HG02763 (cell line): Measurements from ENCODE around the gene BCAS4.
"Not testable (repeated sequence)": the region's sequence is repeated elsewhere in the genome, so short reads cannot be mapped to it uniquely, and the experiment has no call there.

ENCODE experiments used
- ATAC-seq: cut with Tn5 transposase; IDR thresholded peaks from one replicate; pipeline ENCODE4 v1.9.1; 2021; ENCODE audit warnings: mild to moderate bottlenecking, moderate library complexity; ENCODE audit not compliant: unreplicated experiment

BCAS4 gene

DNA sequence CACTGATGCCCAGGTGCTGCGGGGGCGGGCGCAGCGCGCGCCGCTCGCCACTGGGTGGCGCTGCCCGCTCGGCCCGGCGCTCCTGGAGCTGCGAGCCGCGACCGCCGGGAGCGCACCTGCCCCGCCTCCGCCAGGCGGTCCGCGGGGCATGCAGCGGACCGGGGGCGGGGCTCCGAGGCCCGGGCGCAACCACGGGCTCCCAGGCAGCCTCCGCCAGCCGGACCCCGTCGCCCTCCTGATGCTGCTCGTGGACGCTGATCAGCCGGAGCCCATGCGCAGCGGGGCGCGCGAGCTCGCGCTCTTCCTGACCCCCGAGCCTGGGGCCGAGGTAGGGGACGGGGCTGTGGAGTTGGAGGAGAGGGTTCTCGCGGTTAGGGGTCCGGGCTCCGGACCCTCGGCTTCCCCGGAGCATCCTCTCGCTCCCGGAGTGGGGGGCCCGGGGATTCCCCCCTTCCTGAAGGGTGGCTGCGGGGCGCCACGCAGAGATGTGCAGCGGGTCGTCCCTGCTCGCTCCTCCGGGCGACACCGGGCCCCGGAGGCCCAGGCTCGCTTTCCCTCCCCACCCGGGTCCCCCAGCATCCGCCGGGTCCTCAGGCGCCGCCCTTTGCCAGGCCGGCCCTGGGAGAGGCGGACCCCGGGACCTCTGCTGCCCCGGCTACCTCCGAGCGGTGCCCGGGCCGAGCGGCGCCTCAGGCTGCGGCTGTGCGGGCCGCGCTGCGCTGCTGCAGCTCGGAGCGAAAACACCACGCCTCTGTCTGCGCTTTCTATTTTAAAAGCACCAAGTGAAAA, at the start of gene BCAS4:
Gene BCAS4 (plus strand): TSS at position 216 of the 789 bp plus-strand sequence. CDS start 23 bp downstream, at position 239.
- ATAC-seq, result peak; percentile 72

GRCh38 chr20:50745634-50746137, 49.2 kb upstream of the BCAS4 start:
- no peak for ATAC-seq

DNA sequence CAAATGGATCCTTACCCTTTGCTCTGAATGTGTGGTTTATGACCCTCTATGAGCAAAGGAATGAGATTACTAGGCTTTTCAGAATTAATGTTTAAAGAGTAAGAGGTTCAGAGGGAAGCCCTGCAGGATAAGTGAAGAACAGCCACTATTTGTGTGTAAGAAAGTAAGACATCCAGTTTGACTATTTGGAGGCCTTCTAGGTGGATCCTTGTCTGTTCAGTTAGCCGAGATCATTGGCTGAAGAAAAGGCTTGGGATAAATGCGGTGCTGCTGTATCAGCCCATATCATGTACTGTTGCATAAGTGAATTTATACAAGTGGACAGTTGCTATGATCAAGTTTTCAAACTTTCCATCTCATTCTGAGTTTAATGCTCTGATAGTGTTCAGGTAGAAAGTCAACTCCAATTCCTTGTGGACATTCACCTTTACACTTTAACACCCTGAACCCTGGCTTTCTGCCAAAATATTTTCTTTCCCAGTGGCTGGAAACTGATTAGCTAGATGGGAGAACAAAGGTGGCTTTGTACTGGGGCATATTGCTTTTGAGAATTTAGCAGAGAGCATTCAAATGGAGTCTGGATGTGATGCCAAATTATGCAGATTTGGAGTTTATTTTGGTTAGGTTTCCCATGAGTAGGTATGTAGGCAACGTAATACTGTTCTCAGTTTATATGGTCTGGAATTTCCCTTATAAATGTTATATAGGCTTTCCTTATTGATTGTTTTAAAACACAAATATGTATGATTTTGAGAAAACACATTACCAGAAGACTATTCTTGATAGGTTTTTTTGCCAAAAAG, 48.5 kb upstream of the BCAS4 start:
- ATAC-seq, result no peak

GRCh38 chr20:50747275-50747674, 47.6 kb upstream of the BCAS4 start:
- no peak for ATAC-seq

DNA sequence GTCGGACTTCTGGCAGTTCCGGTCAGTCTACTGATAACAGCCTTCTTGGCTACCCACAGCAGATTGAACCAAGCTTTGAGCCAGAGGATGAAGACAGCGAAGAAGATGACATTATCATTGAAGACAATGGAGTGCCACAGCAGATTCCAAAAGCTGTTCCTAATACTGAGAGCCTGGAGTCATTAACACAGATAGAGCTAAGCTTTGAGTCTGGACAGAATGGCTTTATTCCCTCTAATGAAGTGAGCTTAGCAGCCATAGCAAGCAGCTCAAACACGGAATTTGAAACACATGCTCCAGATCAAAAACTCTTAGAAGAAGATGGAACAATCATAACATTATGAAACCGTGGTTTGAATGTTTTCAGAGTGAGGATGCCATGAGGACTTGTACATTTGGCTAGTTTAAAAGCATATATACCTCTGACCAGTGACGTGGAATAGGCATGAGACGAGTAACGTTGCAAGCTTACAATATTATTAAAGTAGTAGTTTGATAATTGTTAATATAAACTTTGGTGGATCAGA, 44.7 kb upstream of the BCAS4 start:
- no peak for ATAC-seq

DNA sequence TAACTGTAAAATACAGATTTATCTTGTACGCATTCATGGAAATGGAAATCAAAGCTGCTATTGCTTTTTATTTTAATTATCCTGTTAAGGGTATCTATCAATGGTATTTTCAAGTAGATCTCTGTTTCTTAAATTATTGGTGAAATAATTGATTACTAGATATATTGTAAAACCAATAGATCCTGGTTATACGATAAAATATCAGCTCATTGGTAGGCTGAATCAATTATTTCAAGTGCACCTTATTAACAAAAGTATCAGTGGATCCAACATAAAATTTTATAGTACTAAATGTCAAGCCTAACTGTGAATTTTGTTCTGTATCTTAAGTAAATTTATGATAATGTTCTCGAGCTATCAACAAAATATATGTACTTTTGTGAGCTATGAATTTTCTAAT, 41.7 kb upstream of the BCAS4 start:
- no peak for ATAC-seq

DNA sequence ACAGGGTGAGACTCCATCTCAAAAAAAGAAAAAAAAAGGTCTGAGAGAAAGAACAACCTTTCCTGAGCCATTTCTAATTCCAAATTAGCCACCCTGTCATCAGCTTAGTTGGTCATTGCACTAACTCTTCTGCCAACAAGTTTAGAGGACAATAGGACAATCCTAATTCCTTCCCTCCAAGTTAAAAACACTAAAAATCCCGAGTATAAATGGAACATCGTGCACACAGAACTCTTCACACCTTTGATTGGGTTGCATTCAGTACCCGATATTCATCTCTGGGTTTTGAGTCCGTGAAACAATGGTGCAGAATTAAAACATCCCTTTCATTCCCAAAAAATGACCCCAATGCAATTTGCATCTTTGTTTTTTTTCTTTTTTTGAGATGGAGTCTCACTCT, 40.4 kb upstream of the BCAS4 start:
- ATAC-seq, result no peak

- no peak for ATAC-seq
Measured at GRCh38 chr20:50756447-50756846, 38.4 kb upstream of the BCAS4 start.

DNA sequence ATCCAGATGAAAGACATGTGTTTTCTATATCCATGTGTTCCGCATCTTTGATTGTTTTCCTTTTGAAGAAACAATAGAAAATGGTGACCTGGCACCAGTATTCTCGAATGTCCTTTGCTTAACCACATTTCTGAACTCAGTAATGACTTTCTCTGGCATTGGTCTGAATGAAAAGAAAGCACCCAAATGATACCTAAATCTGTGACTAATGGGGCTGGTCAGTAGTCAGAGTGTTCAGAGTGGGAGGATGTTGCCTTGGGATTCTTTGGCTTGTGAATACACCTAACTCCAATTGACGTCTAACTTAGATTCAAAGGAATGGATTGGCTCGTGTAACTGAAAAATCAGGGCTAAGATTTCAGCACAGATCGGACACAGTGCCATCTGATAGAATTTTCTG, 36.4 kb upstream of the BCAS4 start:
- no peak for ATAC-seq

DNA sequence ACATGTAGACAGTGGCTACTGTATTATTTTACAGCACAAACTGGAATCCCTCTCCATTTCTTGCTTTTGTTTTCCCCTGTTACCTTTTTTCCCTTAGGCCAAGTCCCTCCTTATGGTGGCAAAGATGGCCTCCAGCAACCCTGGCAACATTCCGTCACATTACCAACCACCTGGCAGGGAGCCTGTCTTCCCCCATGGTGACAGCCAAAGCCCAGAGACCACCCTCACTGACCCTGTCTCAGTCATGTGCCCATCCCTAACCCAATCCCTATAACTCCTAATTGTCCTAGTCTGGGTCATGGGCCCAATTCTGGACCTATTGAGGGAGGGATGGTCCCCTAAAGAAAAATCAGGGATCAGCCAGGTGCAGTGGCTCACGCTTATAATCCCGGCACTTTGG, 35.9 kb upstream of the BCAS4 start:
- no peak for ATAC-seq

GRCh38 chr20:50759678-50760077, 35.2 kb upstream of the BCAS4 start:
- no peak for ATAC-seq

GRCh38 chr20:50762045-50762422, 32.8 kb upstream of the BCAS4 start:
- no peak for ATAC-seq

- no peak for ATAC-seq
Measured at GRCh38 chr20:50762435-50763220, 32.2 kb upstream of the BCAS4 start.

- not testable (repeated sequence) for ATAC-seq
Measured at GRCh38 chr20:50763550-50764458, 31.1 kb upstream of the BCAS4 start.

DNA sequence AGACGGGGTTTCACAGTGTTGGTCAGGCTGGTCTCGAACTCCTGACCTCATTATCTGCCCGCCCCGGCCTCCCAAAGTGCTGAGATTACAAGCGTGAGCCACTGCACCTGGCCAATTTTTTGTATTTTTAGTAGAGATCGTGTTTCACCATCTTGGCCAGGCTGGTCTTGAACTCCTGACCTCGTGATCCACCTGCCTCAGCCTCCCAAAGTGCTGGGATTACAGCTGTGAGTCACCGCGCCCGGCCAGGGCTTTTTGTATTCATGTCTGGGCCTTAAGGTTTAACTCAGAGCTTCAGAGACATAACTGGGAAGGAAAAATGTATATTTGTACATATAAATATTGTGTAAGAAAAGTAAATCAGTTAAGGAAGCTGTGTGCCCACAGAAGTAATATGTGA, 29.6 kb upstream of the BCAS4 start:
- not testable (repeated sequence) for ATAC-seq

DNA sequence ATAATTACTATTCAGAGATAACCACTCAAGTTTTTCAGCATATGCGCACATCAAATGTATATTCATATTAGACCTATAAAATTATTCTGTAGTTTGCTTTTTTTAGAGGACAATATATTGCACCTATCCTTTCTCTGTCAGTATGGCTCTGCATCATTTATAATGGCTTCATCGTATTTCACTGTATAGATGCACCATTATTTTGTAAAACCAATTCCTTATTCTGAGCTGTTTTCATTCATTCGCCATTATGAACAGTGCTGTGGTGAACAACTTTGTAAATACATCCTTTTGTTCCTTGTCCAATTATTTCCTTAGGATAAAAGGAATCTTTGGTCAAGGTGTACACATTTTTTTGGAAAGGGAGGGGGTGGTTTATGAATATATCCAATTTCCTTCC, 29.2 kb upstream of the BCAS4 start:
- no peak for ATAC-seq

- not testable (repeated sequence) for ATAC-seq
Measured at GRCh38 chr20:50766955-50767809, 27.7 kb upstream of the BCAS4 start.

- ATAC-seq, result not testable (repeated sequence)
Measured at GRCh38 chr20:50768991-50769390, 25.9 kb upstream of the BCAS4 start.

GRCh38 chr20:50769551-50770085, 25.2 kb upstream of the BCAS4 start:
- ATAC-seq, result not testable (repeated sequence)
